Measurements from ENCODE around the gene NTNG2. TPM values are rescaled to one million over a fixed set of nuclear protein-coding genes. Genes with fewer than 3 reads are reported as not detected.

NTNG2 gene
- total and polyA plus RNA-seq, 10 donors, result 0.44 to 22.4 (median 8.4) TPM

DNA sequence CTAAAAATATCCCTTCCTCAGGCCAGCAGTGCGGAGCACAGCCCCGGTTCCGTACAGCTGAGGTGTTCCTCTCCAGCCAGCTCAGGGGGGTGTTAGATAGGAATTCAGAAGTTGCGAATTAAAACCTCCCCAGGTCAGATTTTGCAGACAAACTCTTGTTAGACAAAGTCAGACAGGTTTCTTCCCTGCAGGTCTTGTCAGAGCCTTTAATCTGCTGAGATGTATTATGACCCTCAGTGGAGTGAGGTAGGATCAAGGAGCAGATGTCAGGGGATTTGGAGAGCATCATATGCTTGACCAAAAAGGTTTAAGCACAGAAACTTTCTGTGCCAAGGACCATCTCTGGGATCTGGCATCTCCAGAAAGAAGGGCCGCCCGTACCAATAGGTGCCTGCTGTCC lies 60.1 kb downstream of the NTNG2 start:
- no peaks in the 10 kb centered on the region for H3K9me3 ChIP-seq
- no peak for TF ChIP-seq POLR2A (IDR thresholded peaks at IDR 0.05)
- TF ChIP-seq CTCF (IDR thresholded peaks at IDR 0.05 in 8 of 11, conservative IDR thresholded peaks at IDR 0.05 in 3 of 11), result no peak
- TF ChIP-seq POLR2AphosphoS5 (IDR thresholded peaks at IDR 0.05), result no peak
- H3K4me3 ChIP-seq, result no peak overlapping the region
- DNase-seq, result no peak
- peaks cover 0 to 6% (median 0%) of the 10 kb centered on the region in 6 donors for H3K36me3 ChIP-seq
- intact Hi-C loops (cut with DNase I; ENCODE audit: low total_unique reads), result no loop called here
- peaks cover 0 to 56% (median 8%) of the 10 kb centered on the region in 6 donors for H3K4me1 ChIP-seq
- 89 to 93% (median 91%) methylated on average over 6 of the region's 6 CpGs for WGBS, 5 donors
- H3K27ac ChIP-seq, result no peak overlapping the region
- peaks cover 0 to 26% (median 0%) of the 10 kb centered on the region in 7 donors for H3K27me3 ChIP-seq (replicated peaks in 1 of 7)

GRCh38 chr9:132224645-132225044 lies 62.8 kb downstream of the NTNG2 start:
- H3K4me1 ChIP-seq, result peaks cover 0 to 33% (median 0%) of the 10 kb centered on the region in 6 donors
- H3K9me3 ChIP-seq, result no peaks in the 10 kb centered on the region
- TF ChIP-seq POLR2A (IDR thresholded peaks at IDR 0.05) (no peak), CTCF (IDR thresholded peaks at IDR 0.05 in 8 of 11, conservative IDR thresholded peaks at IDR 0.05 in 3 of 11) (no peak), POLR2AphosphoS5 (IDR thresholded peaks at IDR 0.05) (no peak)
- no peak for DNase-seq
- H3K27ac ChIP-seq, result peak overlapping the region in 2 of 8 donors; percentile 77 to 85
- H3K27me3 ChIP-seq (replicated peaks in 1 of 7), result peaks cover 0 to 53% (median 0%) of the 10 kb centered on the region in 7 donors
- H3K4me3 ChIP-seq, result no peak overlapping the region
- 80 to 98% (median 94%) methylated on average over 3 of the region's 3 CpGs for WGBS, 5 donors
- H3K36me3 ChIP-seq, result peaks cover 0 to 15% (median 0%) of the 10 kb centered on the region in 6 donors
- intact Hi-C loops (cut with DNase I; ENCODE audit: low total_unique reads), result no loop called here

- Histone ChIP-seq H3K27me3 (replicated peaks in 1 of 7) (peaks cover 0 to 73% (median 4%) of the 10 kb centered on the region in 7 donors), H3K4me1 (peaks cover 0 to 20% (median 0%) of the 10 kb centered on the region in 6 donors), H3K27ac (no peak overlapping the region), H3K4me3 (no peak overlapping the region), H3K36me3 (peaks cover 0 to 15% (median 0%) of the 10 kb centered on the region in 6 donors), H3K9me3 (no peaks in the 10 kb centered on the region)
- 84 to 92% (median 86%) methylated on average over 28 to 34 of the region's 34 CpGs for WGBS, 5 donors
- intact Hi-C loops (cut with DNase I; ENCODE audit: low total_unique reads), result no loop called here
- no peak for DNase-seq
- no peak for TF ChIP-seq POLR2A (IDR thresholded peaks at IDR 0.05)
- TF ChIP-seq CTCF (IDR thresholded peaks at IDR 0.05 in 8 of 11, conservative IDR thresholded peaks at IDR 0.05 in 3 of 11), result no peak
- TF ChIP-seq POLR2AphosphoS5 (IDR thresholded peaks at IDR 0.05), result no peak
Measured at GRCh38 chr9:132226571-132227430, 64.9 kb downstream of the NTNG2 start.

- WGBS, 5 donors, result 44 to 59% (median 49%) methylated on average over 9 to 12 of the region's 12 CpGs
- H3K27ac ChIP-seq, result no peak overlapping the region
- H3K4me3 ChIP-seq, result no peak overlapping the region
- no peak for DNase-seq
- peaks cover 0 to 73% (median 7%) of the 10 kb centered on the region in 7 donors for H3K27me3 ChIP-seq (replicated peaks in 1 of 7)
- H3K36me3 ChIP-seq, result peaks cover 0 to 15% (median 0%) of the 10 kb centered on the region in 6 donors
- intact Hi-C loops (cut with DNase I; ENCODE audit: low total_unique reads), result no loop called here
- TF ChIP-seq POLR2AphosphoS5 (IDR thresholded peaks at IDR 0.05), result no peak
- TF ChIP-seq CTCF (IDR thresholded peaks at IDR 0.05 in 8 of 11, conservative IDR thresholded peaks at IDR 0.05 in 3 of 11), result no peak
- no peak for TF ChIP-seq POLR2A (IDR thresholded peaks at IDR 0.05)
- H3K4me1 ChIP-seq, result peaks cover 0 to 16% (median 0%) of the 10 kb centered on the region in 6 donors
- H3K9me3 ChIP-seq, result no peaks in the 10 kb centered on the region
Measured at GRCh38 chr9:132228062-132228461, 66.2 kb downstream of the NTNG2 start.

Data from spleen (tissue), 11 donors.